Measurements from ENCODE around the gene SLC12A9.

The SLC12A9 gene

GRCh38 chr7:100863406-100863950, 11.0 kb downstream of the SLC12A9 start:
- no peak for DNase-seq

- no peak for DNase-seq
Observed at GRCh38 chr7:100864263-100864845, 11.8 kb downstream of the SLC12A9 start.

- no peak for DNase-seq
Observed at GRCh38 chr7:100865372-100865911, 12.9 kb downstream of the SLC12A9 start.

GRCh38 chr7:100865938-100866728, 13.6 kb downstream of the SLC12A9 start:
- DNase-seq, result peak in 1 of 4 experiments; percentile 51

- no peak for DNase-seq
Observed at GRCh38 chr7:100866729-100867039, 14.2 kb downstream of the SLC12A9 start.

- DNase-seq, result peak in 3 of 4 experiments; percentile 20 to 34 (median 22)
Observed at GRCh38 chr7:100867040-100867775, 14.7 kb downstream of the SLC12A9 start, which contains the start of gene TRIP6. Gene TRIP6 (plus strand): TSS chr7:100867387. CDS start chr7:100867498, 111 bp downstream.

GRCh38 chr7:100867776-100868485, 15.4 kb downstream of the SLC12A9 start:
- no peak for DNase-seq

GRCh38 chr7:100873599-100874299, 21.2 kb downstream of the SLC12A9 start:
- DNase-seq, result no peak

GRCh38 chr7:100874300-100874576, 21.7 kb downstream of the SLC12A9 start:
- no peak for DNase-seq

- peak; percentile 95 to 98 (median 96) for DNase-seq
Observed at GRCh38 chr7:100874577-100875355, 22.3 kb downstream of the SLC12A9 start, which contains the start of gene SRRT. Gene SRRT (plus strand): TSS chr7:100875103. CDS start chr7:100875591, 488 bp downstream.

- DNase-seq, result peak in 2 of 4 experiments; percentile 40 to 58
Observed at GRCh38 chr7:100875356-100875751, 22.8 kb downstream of the SLC12A9 start.

- DNase-seq, result no peak
Observed at GRCh38 chr7:100878013-100878412, 25.5 kb downstream of the SLC12A9 start.

- no peak for DNase-seq
Observed at GRCh38 chr7:100878685-100879084, 26.2 kb downstream of the SLC12A9 start.

GRCh38 chr7:100879685-100880261, 27.3 kb downstream of the SLC12A9 start:
- DNase-seq, result no peak

GRCh38 chr7:100880645-100881044, 28.1 kb downstream of the SLC12A9 start:
- DNase-seq, result no peak

GRCh38 chr7:100881136-100881535, 28.6 kb downstream of the SLC12A9 start:
- no peak for DNase-seq

GRCh38 chr7:100882201-100882600, 29.7 kb downstream of the SLC12A9 start:
- no peak for DNase-seq

- DNase-seq, result no peak
Observed at GRCh38 chr7:100882785-100883526, 30.4 kb downstream of the SLC12A9 start.

- no peak for DNase-seq
Observed at GRCh38 chr7:100884736-100885439, 32.4 kb downstream of the SLC12A9 start.

All from activated naive CD4-positive, alpha-beta T cell (primary cell).